WERI-Rb-1 (cell line): Measurements from ENCODE around the gene TRPC4.

Experiments
- DNase-seq: peaks from one replicate; pipeline ENCODE4 v3.0.0-alpha.2; 2020
- H3K27ac ChIP-seq: fragments of 250-450 bp; sonication (Bioruptor Pico); 2 replicates; pipeline ENCODE4 v1.5.1; 2020; ENCODE audit warnings: mild to moderate bottlenecking, moderate library complexity
- H3K27me3 ChIP-seq: fragments of 250-450 bp; sonication (Bioruptor Pico); 2 replicates; pipeline ENCODE4 v1.5.1; 2021; ENCODE audit warnings: mild to moderate bottlenecking, low read depth, moderate library complexity; ENCODE audit not compliant: insufficient read depth, severe bottlenecking
- H3K36me3 ChIP-seq: fragments of 250-450 bp; sonication (Bioruptor Pico); 2 replicates; pipeline ENCODE4 v1.5.1; 2020; ENCODE audit warnings: mild to moderate bottlenecking, moderate library complexity
- H3K4me3 ChIP-seq: 2 replicates; pipeline ENCODE4 v1.5.1; 2011; ENCODE audit warnings: low read depth, mild to moderate bottlenecking, control low read depth, low read length
- H3K9me3 ChIP-seq: fragments of 250-450 bp; sonication (Bioruptor Pico); 2 replicates; pipeline ENCODE4 v1.5.1; 2021; ENCODE audit warnings: mild to moderate bottlenecking, moderate library complexity; ENCODE audit not compliant: severe bottlenecking
- TF ChIP-seq, protein P1 (sequence below): IDR thresholded peaks from 2 replicates; pipeline ENCODE4 v1.5.1; 2011; ENCODE audit warnings: low read depth, mild to moderate bottlenecking, control low read depth, inconsistent platforms, low read length

Gene TRPC4

DNA sequence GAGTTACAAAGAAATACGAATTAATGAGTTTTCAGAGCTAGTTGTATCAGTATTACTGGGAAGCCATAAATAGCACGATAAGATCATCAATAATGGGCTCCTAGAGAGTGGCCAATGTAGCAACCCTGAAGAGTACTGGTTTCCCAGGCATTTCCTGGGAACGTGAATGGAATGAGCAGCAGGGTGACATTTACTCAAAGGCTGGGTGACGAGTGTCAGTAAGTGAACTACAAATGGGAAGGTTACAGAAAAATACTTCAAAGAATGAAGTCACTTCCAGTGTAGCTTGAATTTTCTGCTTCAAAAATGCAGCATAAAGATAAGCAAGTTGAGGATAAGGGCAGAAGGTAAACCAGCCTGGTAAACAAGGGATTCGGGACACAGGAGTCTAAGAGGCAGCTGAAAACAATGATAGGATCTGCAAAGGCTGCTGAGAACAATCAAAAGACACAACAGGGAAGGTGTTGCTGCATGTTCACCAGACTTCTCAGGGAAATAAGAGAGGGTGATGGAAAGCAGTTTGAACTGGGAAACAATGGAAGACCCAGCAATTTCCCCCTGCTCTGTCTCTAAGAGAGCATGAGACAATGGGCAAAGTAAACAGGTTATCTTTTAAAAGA lies 222.4 kb downstream of the TRPC4 start:
- H3K4me3 ChIP-seq: no peak overlapping the region
- TF ChIP-seq, protein P1, sequence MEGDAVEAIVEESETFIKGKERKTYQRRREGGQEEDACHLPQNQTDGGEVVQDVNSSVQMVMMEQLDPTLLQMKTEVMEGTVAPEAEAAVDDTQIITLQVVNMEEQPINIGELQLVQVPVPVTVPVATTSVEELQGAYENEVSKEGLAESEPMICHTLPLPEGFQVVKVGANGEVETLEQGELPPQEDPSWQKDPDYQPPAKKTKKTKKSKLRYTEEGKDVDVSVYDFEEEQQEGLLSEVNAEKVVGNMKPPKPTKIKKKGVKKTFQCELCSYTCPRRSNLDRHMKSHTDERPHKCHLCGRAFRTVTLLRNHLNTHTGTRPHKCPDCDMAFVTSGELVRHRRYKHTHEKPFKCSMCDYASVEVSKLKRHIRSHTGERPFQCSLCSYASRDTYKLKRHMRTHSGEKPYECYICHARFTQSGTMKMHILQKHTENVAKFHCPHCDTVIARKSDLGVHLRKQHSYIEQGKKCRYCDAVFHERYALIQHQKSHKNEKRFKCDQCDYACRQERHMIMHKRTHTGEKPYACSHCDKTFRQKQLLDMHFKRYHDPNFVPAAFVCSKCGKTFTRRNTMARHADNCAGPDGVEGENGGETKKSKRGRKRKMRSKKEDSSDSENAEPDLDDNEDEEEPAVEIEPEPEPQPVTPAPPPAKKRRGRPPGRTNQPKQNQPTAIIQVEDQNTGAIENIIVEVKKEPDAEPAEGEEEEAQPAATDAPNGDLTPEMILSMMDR: no peak
- H3K36me3 ChIP-seq: no peaks in the 10 kb centered on the region
- H3K27ac ChIP-seq: no peak overlapping the region
- H3K9me3 ChIP-seq: no peaks in the 10 kb centered on the region
- no peaks in the 10 kb centered on the region for H3K27me3 ChIP-seq
- DNase-seq: no peak

- Histone ChIP-seq H3K27me3 (no peaks in the 10 kb centered on the region), H3K36me3 (no peaks in the 10 kb centered on the region), H3K4me3 (no peak overlapping the region), H3K27ac (no peak overlapping the region), H3K9me3 (no peaks in the 10 kb centered on the region)
- DNase-seq: no peak
- TF ChIP-seq, protein P1: no peak
Observed at GRCh38 chr13:37646531-37646930, 223.0 kb downstream of the TRPC4 start.

GRCh38 chr13:37645181-37645740 lies 224.3 kb downstream of the TRPC4 start:
- H3K36me3 ChIP-seq: no peaks in the 10 kb centered on the region
- TF ChIP-seq, protein P1: no peak
- no peaks in the 10 kb centered on the region for H3K27me3 ChIP-seq
- DNase-seq: no peak
- no peak overlapping the region for H3K27ac ChIP-seq
- no peak overlapping the region for H3K4me3 ChIP-seq
- H3K9me3 ChIP-seq: no peaks in the 10 kb centered on the region

DNA sequence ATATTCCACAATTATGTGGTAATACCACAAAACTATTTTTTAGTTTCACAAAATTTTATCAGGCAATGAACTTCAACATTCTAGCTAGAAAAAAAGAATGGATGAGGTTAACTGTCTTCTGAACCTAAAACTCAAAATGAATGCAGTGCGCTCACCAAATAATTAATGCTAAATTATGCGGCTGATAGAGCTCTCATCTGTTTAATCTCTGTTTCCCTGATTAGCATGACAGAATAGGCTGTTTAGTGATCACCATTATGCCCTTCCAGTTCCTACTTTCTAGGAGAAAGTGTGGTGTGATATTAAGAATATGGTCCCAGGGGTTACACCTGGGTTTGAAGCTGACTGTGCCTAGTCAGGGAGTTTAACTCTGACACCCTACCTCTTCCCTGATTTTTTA lies 228.2 kb downstream of the TRPC4 start:
- no peak overlapping the region for H3K4me3 ChIP-seq
- no peaks in the 10 kb centered on the region for H3K9me3 ChIP-seq
- no peaks in the 10 kb centered on the region for H3K36me3 ChIP-seq
- H3K27me3 ChIP-seq: no peaks in the 10 kb centered on the region
- no peak for DNase-seq
- H3K27ac ChIP-seq: no peak overlapping the region
- TF ChIP-seq, protein P1: no peak

DNA sequence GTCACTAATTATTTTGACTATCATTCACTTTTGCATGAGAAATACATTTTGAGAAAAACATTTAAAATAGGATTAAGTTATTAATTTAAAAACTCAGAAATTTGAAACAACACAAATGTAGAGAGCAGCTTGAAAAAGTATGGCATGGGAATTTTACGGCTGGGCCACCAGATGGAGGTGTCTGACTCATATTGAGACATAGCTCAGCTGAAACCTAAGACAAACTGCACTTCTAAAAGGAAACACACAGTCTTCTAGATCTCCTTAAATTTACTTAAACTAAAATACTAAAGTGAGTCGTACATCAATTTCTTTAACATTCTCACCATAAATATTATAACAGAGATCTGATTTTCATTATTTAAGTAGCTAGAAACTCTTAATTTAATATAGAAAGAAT lies 229.1 kb downstream of the TRPC4 start:
- no peak overlapping the region for H3K27ac ChIP-seq
- TF ChIP-seq, protein P1: peak; percentile 42; the same call in 1 of the 2 replicates
- DNase-seq: peak; percentile 16
- no peaks in the 10 kb centered on the region for H3K9me3 ChIP-seq
- no peak overlapping the region for H3K4me3 ChIP-seq
- no peaks in the 10 kb centered on the region for H3K27me3 ChIP-seq
- no peaks in the 10 kb centered on the region for H3K36me3 ChIP-seq

GRCh38 chr13:37636701-37637100 lies 232.9 kb downstream of the TRPC4 start:
- Histone ChIP-seq H3K27me3 (no peaks in the 10 kb centered on the region), H3K36me3 (no peaks in the 10 kb centered on the region), H3K4me3 (no peak overlapping the region), H3K9me3 (no peaks in the 10 kb centered on the region), H3K27ac (no peak overlapping the region)
- DNase-seq: no peak
- TF ChIP-seq, protein P1: no peak
